Measurements from ENCODE around the gene CD300H.

CD300H gene

DNA sequence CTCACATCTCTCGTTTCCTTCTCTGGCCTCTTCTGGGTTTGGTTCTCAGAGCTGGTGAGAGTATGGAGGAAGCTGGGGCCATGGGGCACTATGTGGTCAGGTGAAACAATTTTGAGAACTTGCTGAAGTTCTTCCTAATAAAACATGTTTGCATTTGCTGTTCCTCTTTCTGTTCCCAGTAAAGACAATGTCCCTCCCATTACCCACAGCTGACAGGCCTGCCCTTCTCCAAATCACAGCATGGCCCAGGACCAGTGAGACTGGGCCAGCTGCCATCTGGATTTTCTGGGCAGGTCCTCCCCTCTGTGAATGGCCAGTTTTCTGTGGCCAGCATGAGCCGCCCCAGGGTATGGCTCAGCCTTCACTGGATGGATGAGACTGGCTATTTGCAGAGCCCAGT lies at the start of gene CD300H:
CD300H (minus strand) TSS at position 113 of the 400 bp plus-strand sequence.
- no peak for DNase-seq (ENCODE audit: low read depth in 3 of 3, low spot score in 1 of 3)

GRCh38 chr17:74616696-74617095 lies 49.4 kb upstream of the CD300H start:
- DNase-seq (ENCODE audit: low read depth in 3 of 3, low spot score in 1 of 3), result no peak

- no peak for DNase-seq (ENCODE audit: low read depth in 3 of 3, low spot score in 1 of 3)
Observed at GRCh38 chr17:74612046-74612445, 44.7 kb upstream of the CD300H start.

GRCh38 chr17:74610108-74610507 lies 42.8 kb upstream of the CD300H start:
- DNase-seq (ENCODE audit: low read depth in 3 of 3, low spot score in 1 of 3), result no peak

DNA sequence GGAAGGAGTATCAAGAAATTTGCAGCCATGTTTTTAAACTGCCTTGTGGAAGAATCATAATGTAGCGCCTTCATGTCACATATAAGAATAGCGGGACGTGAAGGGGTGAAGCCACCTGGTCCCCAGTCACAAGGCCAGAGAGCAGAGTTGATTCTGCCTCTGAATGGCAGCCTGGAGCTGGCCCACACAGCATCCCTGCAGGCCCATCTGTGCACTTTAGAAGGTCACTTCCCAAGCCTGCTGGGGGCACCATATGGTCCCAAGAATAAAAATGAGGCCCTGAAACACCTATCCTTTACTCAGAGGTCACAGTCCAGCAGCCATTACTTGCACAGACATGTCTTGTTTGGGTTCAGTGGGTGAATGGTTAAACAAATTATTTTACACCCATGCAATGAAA lies 41.2 kb upstream of the CD300H start:
- no peak for DNase-seq (ENCODE audit: low read depth in 3 of 3, low spot score in 1 of 3)

DNA sequence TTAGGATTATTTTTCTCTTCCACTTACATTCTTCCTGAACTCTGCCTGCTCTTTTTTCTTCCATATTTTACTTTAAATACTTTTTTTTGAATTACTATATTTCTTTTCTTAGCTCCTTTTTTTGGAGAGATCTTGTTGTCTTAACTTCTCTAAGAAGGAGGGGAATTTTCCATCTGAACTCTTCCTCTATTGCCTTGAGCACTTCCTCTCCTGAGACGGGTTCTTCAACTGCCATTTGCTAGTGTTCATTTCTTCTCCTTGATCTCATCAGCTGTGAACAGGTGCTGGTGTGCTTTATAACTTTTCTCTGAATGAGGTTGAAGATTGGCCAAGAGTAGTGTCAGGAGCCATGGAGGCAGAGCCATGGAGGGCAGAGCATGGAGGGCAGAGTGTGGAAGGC lies 39.9 kb upstream of the CD300H start:
- DNase-seq (ENCODE audit: low read depth in 3 of 3, low spot score in 1 of 3), result no peak

- DNase-seq (ENCODE audit: low read depth in 3 of 3, low spot score in 1 of 3), result no peak
Observed at GRCh38 chr17:74606050-74606449, 38.7 kb upstream of the CD300H start.

- DNase-seq (ENCODE audit: low read depth in 3 of 3, low spot score in 1 of 3), result no peak
Observed at GRCh38 chr17:74605361-74605760, 38.1 kb upstream of the CD300H start.

DNA sequence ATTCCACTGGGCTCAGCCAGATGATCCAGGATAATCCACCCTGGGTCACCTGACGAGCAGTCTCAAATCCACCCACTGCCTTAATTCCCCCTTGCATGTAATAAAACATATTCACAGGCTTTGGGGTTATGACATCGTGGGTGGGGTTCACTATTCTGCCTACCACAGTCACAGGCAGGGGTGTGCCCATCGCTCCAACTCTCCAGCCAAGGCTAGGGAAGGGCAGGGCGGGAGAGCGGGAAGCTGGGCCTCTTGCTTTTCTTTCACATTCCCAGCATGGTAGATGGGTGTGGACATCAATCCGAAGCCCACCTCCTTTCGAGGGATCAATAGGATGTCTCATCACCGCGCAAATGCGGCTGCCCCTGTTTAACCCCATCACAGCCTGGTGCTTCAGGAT lies 37.5 kb upstream of the CD300H start:
- DNase-seq (ENCODE audit: low read depth in 3 of 3, low spot score in 1 of 3), result no peak

DNA sequence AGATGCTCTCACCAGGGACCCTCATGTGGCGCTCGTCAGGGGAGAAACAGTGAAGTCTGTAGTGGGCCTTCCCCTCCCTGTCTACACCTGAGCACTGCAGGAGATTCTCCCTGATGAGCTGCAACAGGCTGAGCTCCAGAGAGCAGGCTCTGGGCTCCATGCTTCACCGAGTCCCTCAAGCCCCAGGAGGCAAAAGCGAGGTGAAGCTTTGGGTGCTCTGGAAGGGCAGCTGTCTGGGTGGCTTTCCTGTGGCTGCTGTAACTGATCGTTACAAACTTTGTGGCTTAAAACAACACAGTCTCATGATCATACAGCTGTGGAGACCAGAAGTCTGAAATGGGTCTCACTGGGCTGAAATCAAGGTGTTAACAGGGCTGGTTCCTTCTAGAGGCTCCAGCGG lies 36.9 kb upstream of the CD300H start:
- no peak for DNase-seq (ENCODE audit: low read depth in 3 of 3, low spot score in 1 of 3)

DNA sequence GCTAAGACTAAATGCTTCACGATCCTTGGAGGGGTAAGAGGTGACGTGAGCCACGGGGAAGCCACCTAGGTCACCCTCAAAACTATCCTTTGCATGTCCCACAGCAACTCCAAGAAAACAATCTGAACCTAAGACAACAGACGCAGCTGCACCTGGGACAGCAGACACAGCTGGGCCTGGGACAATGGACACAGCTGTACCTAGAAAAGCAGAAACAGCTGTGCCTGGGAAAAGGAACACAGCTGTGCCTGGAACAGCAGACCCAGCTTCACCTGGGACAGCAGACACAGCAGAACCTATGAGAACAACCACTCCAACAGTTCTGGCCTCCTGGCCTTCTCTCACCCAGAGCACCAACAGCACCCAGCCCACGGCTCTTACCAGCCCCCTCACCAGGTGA lies 36.4 kb upstream of the CD300H start:
- no peak for DNase-seq (ENCODE audit: low read depth in 3 of 3, low spot score in 1 of 3)

GRCh38 chr17:74603037-74603635 lies 35.8 kb upstream of the CD300H start:
- no peak for DNase-seq (ENCODE audit: low read depth in 3 of 3, low spot score in 1 of 3)

DNA sequence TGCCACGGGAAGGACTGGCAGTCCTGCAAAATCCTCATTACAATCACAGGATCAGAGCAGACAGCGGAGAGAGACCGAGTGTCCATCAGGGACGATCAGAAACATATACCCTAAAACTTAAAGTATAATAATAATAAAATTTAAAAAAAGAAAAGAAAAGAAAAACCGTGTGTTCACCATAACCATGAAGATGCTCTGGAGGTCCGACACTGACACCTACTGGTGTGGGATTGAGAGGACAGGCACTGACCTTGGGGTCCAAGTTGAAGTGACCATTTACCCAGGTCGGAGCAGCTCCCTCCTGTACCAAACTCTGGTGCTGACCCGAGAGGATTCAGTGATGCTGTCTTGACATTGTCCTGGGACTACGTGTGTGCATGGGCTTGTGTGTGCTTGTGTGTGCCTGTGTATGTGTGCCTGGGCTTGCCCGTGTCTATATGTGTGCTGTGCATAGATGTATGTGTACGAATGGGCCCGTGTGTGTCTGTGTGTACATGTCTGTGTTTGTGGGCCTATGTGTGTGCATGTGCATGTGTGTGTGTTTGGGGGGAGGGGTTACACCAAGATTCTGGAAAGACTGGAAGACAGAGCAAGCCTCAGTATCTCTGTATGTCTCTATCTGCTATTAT lies 34.7 kb upstream of the CD300H start:
- no peak for DNase-seq (ENCODE audit: low read depth in 3 of 3, low spot score in 1 of 3)

DNA sequence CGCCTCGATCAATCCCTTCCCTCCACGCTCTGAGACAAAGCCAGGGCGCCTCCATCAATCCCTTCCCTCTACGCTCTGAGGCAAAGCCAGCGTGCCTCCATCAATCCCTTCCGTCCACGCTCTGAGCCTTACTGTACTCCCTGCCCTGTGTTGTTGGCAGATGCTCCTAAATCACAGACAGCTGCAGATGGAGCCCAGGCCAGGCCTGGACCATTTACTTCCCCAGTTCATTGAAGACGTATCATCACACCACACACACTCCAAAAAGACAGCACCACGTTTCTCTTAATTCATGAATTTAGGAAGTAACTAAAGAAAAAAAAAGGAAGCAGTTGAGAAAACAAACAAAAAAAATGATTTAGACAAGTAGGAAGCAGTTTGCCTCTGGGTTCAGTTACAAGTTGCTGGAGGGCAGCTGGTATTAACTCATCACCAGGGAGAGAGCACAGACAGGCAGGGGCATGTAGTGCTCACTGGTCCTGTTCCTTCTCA lies 32.2 kb upstream of the CD300H start:
- no peak for DNase-seq (ENCODE audit: low read depth in 3 of 3, low spot score in 1 of 3)

DNA sequence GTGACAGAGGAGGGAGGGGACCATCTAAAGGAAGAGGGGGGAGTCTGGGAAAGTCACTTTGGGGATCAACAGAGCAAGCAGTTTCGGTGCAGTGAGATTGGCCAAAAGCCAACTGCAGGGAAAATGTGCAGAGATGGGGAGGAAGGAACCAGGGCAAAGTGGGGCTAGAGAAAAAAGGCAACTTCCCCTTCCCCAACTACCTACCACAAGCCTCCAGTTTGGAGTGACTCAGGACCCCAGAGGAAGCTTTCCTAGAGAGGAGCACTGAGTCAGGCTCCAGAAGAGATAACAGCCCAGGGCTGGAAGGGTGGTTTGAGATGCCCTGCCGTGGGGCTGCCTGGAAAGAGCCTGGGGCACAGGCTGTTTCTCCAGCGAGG lies 31.7 kb upstream of the CD300H start:
- no peak for DNase-seq (ENCODE audit: low read depth in 3 of 3, low spot score in 1 of 3)

DNA sequence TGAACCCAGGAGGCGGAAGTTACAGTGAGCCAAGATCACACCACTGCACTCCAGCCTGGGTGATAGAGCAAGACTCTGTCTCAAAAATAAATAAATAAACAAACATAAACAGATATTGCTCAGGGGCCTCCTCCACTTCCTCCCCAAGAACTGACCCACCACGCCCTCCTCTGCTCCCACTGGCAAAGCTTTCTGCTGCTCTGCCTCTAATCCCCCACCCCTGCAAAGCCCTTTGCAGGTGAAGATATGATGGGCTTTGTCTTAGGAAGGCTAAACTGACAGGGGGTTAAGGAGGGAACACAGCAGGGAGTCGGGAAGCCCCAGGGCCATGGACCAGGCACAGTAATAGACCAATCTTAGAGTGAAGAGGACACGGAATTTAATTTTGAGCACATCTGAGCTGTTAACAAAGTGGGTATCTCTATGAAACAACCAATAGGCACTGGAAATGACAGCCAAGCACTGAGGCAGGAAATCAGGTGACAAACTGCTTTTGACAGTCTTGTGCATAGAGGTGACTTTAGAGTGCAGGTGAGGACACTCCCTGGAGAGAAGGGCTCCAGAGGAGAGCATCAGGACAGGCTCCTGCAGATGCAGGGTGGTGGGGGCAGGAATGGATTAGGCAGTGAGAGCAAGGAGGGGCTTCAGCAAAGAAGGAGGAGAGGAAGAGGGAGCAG lies 31.2 kb upstream of the CD300H start:
- DNase-seq (ENCODE audit: low read depth in 3 of 3, low spot score in 1 of 3), result no peak

- no peak for DNase-seq (ENCODE audit: low read depth in 3 of 3, low spot score in 1 of 3)
Observed at GRCh38 chr17:74597069-74597790, 29.9 kb upstream of the CD300H start.

GRCh38 chr17:74595037-74595750 lies 27.9 kb upstream of the CD300H start:
- no peak for DNase-seq (ENCODE audit: low read depth in 3 of 3, low spot score in 1 of 3)

- no peak for DNase-seq (ENCODE audit: low read depth in 3 of 3, low spot score in 1 of 3)
Observed at GRCh38 chr17:74592087-74592990, 25.0 kb upstream of the CD300H start, which contains the start of gene CD300LD. Gene CD300LD, minus strand, starts transcription at chr17:74592283. Its CDS starts 81 bp downstream, at chr17:74592202.

- DNase-seq (ENCODE audit: low read depth in 3 of 3, low spot score in 1 of 3), result no peak
Observed at GRCh38 chr17:74591503-74591902, 24.2 kb upstream of the CD300H start.

All from stimulated activated CD4-positive, alpha-beta T cell treated with anti-CD3 and anti-CD28 coated beads, TNF-alpha, amount 100 ng/mL, for 1 hour (primary cell).